ENCODE measurements around the gene ANKRD60. TPM values are rescaled to one million over a fixed set of nuclear protein-coding genes. Genes with fewer than 3 reads are reported as not detected.

The ANKRD60 gene
- total and polyA plus RNA-seq, 7 experiments from 2014 or later = not detected

GRCh38 chr20:58195047-58195446, 33.4 kb downstream of the ANKRD60 start:
- ChIA-PET CTCF (interaction anchor here (0.8 to 1.8 kb wide), 3 partner anchors 11 to 16 kb away, joined by 3 to 6 read pairs (median 5); no protein-coding TSS in a partner anchor), POLR2A (no interaction called here)
- Histone ChIP-seq H3K4me1 (ENCODE audit: control insufficient read depth in 2 of 2, insufficient read depth in 2 of 2, low read length in 2 of 2) (no peaks in the 10 kb centered on the region), H3K36me3 (ENCODE audit: control insufficient read depth in 2 of 3, insufficient read depth in 3 of 3, low read length in 3 of 3) (no peaks in the 10 kb centered on the region), H3K27ac (ENCODE audit: low read depth, low read length) (no peak overlapping the region), H3K4me3 (ENCODE audit: low read length) (no peak overlapping the region), H3K9me3 (ENCODE audit: control insufficient read depth in 2 of 3, low read length in 3 of 3) (no peaks in the 10 kb centered on the region), H3K27me3 (ENCODE audit: control insufficient read depth in 2 of 2, insufficient read depth in 2 of 2, low read length in 2 of 2) (no peaks in the 10 kb centered on the region)
- Mint-ChIP-seq H3K36me3 (no peaks in the 10 kb centered on the region), H3K27me3 (peaks cover 0 to 15% (median 4%) of the 10 kb centered on the region in 5 donors), H3K4me3 (no peak overlapping the region), H3K27ac (no peak overlapping the region), H3K9me3 (peaks cover 0 to 6% (median 0%) of the 10 kb centered on the region in 11 donors), H3K4me1 (no peaks in the 10 kb centered on the region)
- intact Hi-C loops (cut with micrococcal nuclease) = no loop called here
- DNase-seq = no peak
- no peak for ATAC-seq

GRCh38 chr20:58194175-58194791, 34.2 kb downstream of the ANKRD60 start:
- POLR2A ChIA-PET = no interaction called here
- H3K27me3 Mint-ChIP-seq = peaks cover 0 to 20% (median 8%) of the 10 kb centered on the region in 5 donors
- no peaks in the 10 kb centered on the region for H3K4me1 ChIP-seq (ENCODE audit: control insufficient read depth in 2 of 2, insufficient read depth in 2 of 2, low read length in 2 of 2)
- peaks cover 0 to 6% (median 0%) of the 10 kb centered on the region in 11 donors for H3K9me3 Mint-ChIP-seq
- H3K27me3 ChIP-seq (ENCODE audit: control insufficient read depth in 2 of 2, insufficient read depth in 2 of 2, low read length in 2 of 2) = no peaks in the 10 kb centered on the region
- CTCF ChIA-PET = interaction anchor here (0.7 to 1.8 kb wide), 4 partner anchors 10 to 16 kb away, joined by 3 to 6 read pairs (median 4); no protein-coding TSS in a partner anchor
- H3K27ac Mint-ChIP-seq = no peak overlapping the region
- no peaks in the 10 kb centered on the region for H3K4me1 Mint-ChIP-seq
- no peak overlapping the region for H3K4me3 Mint-ChIP-seq
- DNase-seq (no peak), ATAC-seq (no peak)
- H3K9me3 ChIP-seq (ENCODE audit: control insufficient read depth in 2 of 3, low read length in 3 of 3) = no peaks in the 10 kb centered on the region
- no peaks in the 10 kb centered on the region for H3K36me3 ChIP-seq (ENCODE audit: control insufficient read depth in 2 of 3, insufficient read depth in 3 of 3, low read length in 3 of 3)
- no peaks in the 10 kb centered on the region for H3K36me3 Mint-ChIP-seq
- H3K4me3 ChIP-seq (ENCODE audit: low read length) = no peak overlapping the region
- intact Hi-C loops (cut with micrococcal nuclease) = no loop called here
- H3K27ac ChIP-seq (ENCODE audit: low read depth, low read length) = no peak overlapping the region

GRCh38 chr20:58192567-58192966, 35.9 kb downstream of the ANKRD60 start:
- intact Hi-C loops (cut with micrococcal nuclease) = loop anchor here in 1 of 2 donors (1.0 kb wide), 1 partner anchor 17 kb away; no protein-coding TSS in a partner anchor
- H3K27me3 ChIP-seq (ENCODE audit: control insufficient read depth in 2 of 2, insufficient read depth in 2 of 2, low read length in 2 of 2) = no peaks in the 10 kb centered on the region
- ATAC-seq = peak; percentile 44
- no peaks in the 10 kb centered on the region for H3K36me3 ChIP-seq (ENCODE audit: control insufficient read depth in 2 of 3, insufficient read depth in 3 of 3, low read length in 3 of 3)
- peaks cover 0 to 20% (median 13%) of the 10 kb centered on the region in 5 donors for H3K27me3 Mint-ChIP-seq
- H3K36me3 Mint-ChIP-seq = no peaks in the 10 kb centered on the region
- H3K27ac ChIP-seq (ENCODE audit: low read depth, low read length) = no peak overlapping the region
- peak in 5 of 9 donors; percentile 14 to 33 (median 23) for DNase-seq
- H3K4me3 ChIP-seq (ENCODE audit: low read length) = no peak overlapping the region
- no peaks in the 10 kb centered on the region for H3K4me1 ChIP-seq (ENCODE audit: control insufficient read depth in 2 of 2, insufficient read depth in 2 of 2, low read length in 2 of 2)
- ChIA-PET POLR2A (no interaction called here), CTCF (interaction anchor here (1.1 to 1.3 kb wide), 3 partner anchors 19 to 448 kb away, joined by 3 read pairs; no protein-coding TSS in a partner anchor)
- H3K4me1 Mint-ChIP-seq = no peaks in the 10 kb centered on the region
- H3K4me3 Mint-ChIP-seq = no peak overlapping the region
- no peaks in the 10 kb centered on the region for H3K9me3 ChIP-seq (ENCODE audit: control insufficient read depth in 2 of 3, low read length in 3 of 3)
- H3K27ac Mint-ChIP-seq = peak overlapping the region in 1 of 9 donors; percentile 78
- peaks cover 0 to 6% (median 0%) of the 10 kb centered on the region in 11 donors for H3K9me3 Mint-ChIP-seq

GRCh38 chr20:58192065-58192464, 36.4 kb downstream of the ANKRD60 start:
- H3K4me3 Mint-ChIP-seq = no peak overlapping the region
- Histone ChIP-seq H3K4me3 (ENCODE audit: low read length) (no peak overlapping the region), H3K36me3 (ENCODE audit: control insufficient read depth in 2 of 3, insufficient read depth in 3 of 3, low read length in 3 of 3) (no peaks in the 10 kb centered on the region), H3K27me3 (ENCODE audit: control insufficient read depth in 2 of 2, insufficient read depth in 2 of 2, low read length in 2 of 2) (no peaks in the 10 kb centered on the region), H3K4me1 (ENCODE audit: control insufficient read depth in 2 of 2, insufficient read depth in 2 of 2, low read length in 2 of 2) (no peaks in the 10 kb centered on the region), H3K27ac (ENCODE audit: low read depth, low read length) (no peak overlapping the region), H3K9me3 (ENCODE audit: control insufficient read depth in 2 of 3, low read length in 3 of 3) (no peaks in the 10 kb centered on the region)
- intact Hi-C loops (cut with micrococcal nuclease) = loop anchor here in 1 of 2 donors (1.0 kb wide), 1 partner anchor 17 kb away; no protein-coding TSS in a partner anchor
- no peak overlapping the region for H3K27ac Mint-ChIP-seq
- H3K9me3 Mint-ChIP-seq = peaks cover 0 to 6% (median 0%) of the 10 kb centered on the region in 11 donors
- ChIA-PET POLR2A (no interaction called here), CTCF (interaction anchor here (0.7 to 1.3 kb wide), 5 partner anchors 19 to 693 kb away, joined by 3 read pairs; no protein-coding TSS in a partner anchor)
- ATAC-seq = no peak
- no peaks in the 10 kb centered on the region for H3K4me1 Mint-ChIP-seq
- peaks cover 0 to 20% (median 13%) of the 10 kb centered on the region in 5 donors for H3K27me3 Mint-ChIP-seq
- no peak for DNase-seq
- no peaks in the 10 kb centered on the region for H3K36me3 Mint-ChIP-seq

- Histone ChIP-seq H3K4me1 (ENCODE audit: control insufficient read depth in 2 of 2, insufficient read depth in 2 of 2, low read length in 2 of 2) (no peaks in the 10 kb centered on the region), H3K4me3 (ENCODE audit: low read length) (no peak overlapping the region), H3K36me3 (ENCODE audit: control insufficient read depth in 2 of 3, insufficient read depth in 3 of 3, low read length in 3 of 3) (no peaks in the 10 kb centered on the region), H3K9me3 (ENCODE audit: control insufficient read depth in 2 of 3, low read length in 3 of 3) (no peaks in the 10 kb centered on the region), H3K27me3 (ENCODE audit: control insufficient read depth in 2 of 2, insufficient read depth in 2 of 2, low read length in 2 of 2) (no peaks in the 10 kb centered on the region), H3K27ac (ENCODE audit: low read depth, low read length) (no peak overlapping the region)
- no peak for DNase-seq
- CTCF ChIA-PET = no interaction called here
- H3K4me1 Mint-ChIP-seq = no peaks in the 10 kb centered on the region
- ATAC-seq = no peak
- no peak overlapping the region for H3K4me3 Mint-ChIP-seq
- POLR2A ChIA-PET = no interaction called here
- H3K9me3 Mint-ChIP-seq = peaks cover 0 to 5% (median 2%) of the 10 kb centered on the region in 11 donors
- H3K27ac Mint-ChIP-seq = no peak overlapping the region
- peaks cover 0 to 5% (median 4%) of the 10 kb centered on the region in 5 donors for H3K36me3 Mint-ChIP-seq
- intact Hi-C loops (cut with micrococcal nuclease) = no loop called here
- H3K27me3 Mint-ChIP-seq = peaks cover 0 to 32% (median 18%) of the 10 kb centered on the region in 5 donors
Measured at GRCh38 chr20:58188527-58188926, 39.9 kb downstream of the ANKRD60 start.

GRCh38 chr20:58184984-58185383, 43.5 kb downstream of the ANKRD60 start:
- ATAC-seq (no peak), DNase-seq (no peak)
- Mint-ChIP-seq H3K36me3 (peaks cover 0 to 5% (median 4%) of the 10 kb centered on the region in 5 donors), H3K4me1 (no peaks in the 10 kb centered on the region), H3K27me3 (peaks cover 5 to 45% (median 20%) of the 10 kb centered on the region in 5 donors), H3K27ac (no peak overlapping the region), H3K4me3 (no peak overlapping the region), H3K9me3 (peaks cover 0 to 5% (median 2%) of the 10 kb centered on the region in 11 donors)
- ChIA-PET POLR2A (no interaction called here), CTCF (interaction anchor here (0.6 to 1.5 kb wide), 2 partner anchors 10 to 216 kb away, joined by 3 read pairs; no protein-coding TSS in a partner anchor)
- no peaks in the 10 kb centered on the region for H3K9me3 ChIP-seq (ENCODE audit: control insufficient read depth in 2 of 3, low read length in 3 of 3)
- no peaks in the 10 kb centered on the region for H3K36me3 ChIP-seq (ENCODE audit: control insufficient read depth in 2 of 3, insufficient read depth in 3 of 3, low read length in 3 of 3)
- intact Hi-C loops (cut with micrococcal nuclease) = no loop called here
- no peak overlapping the region for H3K4me3 ChIP-seq (ENCODE audit: low read length)
- peaks cover 0 to under 1% of the 10 kb centered on the region in 2 donors for H3K4me1 ChIP-seq (ENCODE audit: control insufficient read depth in 2 of 2, insufficient read depth in 2 of 2, low read length in 2 of 2)
- no peak overlapping the region for H3K27ac ChIP-seq (ENCODE audit: low read depth, low read length)
- no peaks in the 10 kb centered on the region for H3K27me3 ChIP-seq (ENCODE audit: control insufficient read depth in 2 of 2, insufficient read depth in 2 of 2, low read length in 2 of 2)

Measured in naive thymus-derived CD4-positive, alpha-beta T cell (primary cell).